NAMALWA (cell line): ENCODE measurements around the gene MED13L.

Experiments
- DNase-seq: peaks from one replicate; pipeline ENCODE4 v3.0.0-alpha.2; 2015; ENCODE audit warnings: low spot score

Gene MED13L

GRCh38 chr12:116180448-116180847 lies 97.0 kb downstream of the MED13L start:
- DNase-seq: no peak

- no peak for DNase-seq
Observed at GRCh38 chr12:116179384-116179783, 98.1 kb downstream of the MED13L start.

- no peak for DNase-seq
Observed at GRCh38 chr12:116177017-116177416, 100.5 kb downstream of the MED13L start.

- DNase-seq: no peak
Observed at GRCh38 chr12:116174904-116175303, 102.6 kb downstream of the MED13L start.

- DNase-seq: no peak
Observed at GRCh38 chr12:116174006-116174405, 103.5 kb downstream of the MED13L start.

GRCh38 chr12:116172224-116172849 lies 105.2 kb downstream of the MED13L start:
- peak; percentile 14 for DNase-seq

GRCh38 chr12:116171549-116171948 lies 105.9 kb downstream of the MED13L start:
- no peak for DNase-seq

GRCh38 chr12:116169071-116169470 lies 108.4 kb downstream of the MED13L start:
- DNase-seq: no peak

GRCh38 chr12:116166306-116166705 lies 111.2 kb downstream of the MED13L start:
- no peak for DNase-seq

- DNase-seq: no peak
Observed at GRCh38 chr12:116165036-116165425, 112.5 kb downstream of the MED13L start.

- DNase-seq: no peak
Observed at GRCh38 chr12:116164250-116165035, 113.0 kb downstream of the MED13L start.

- DNase-seq: no peak
Observed at GRCh38 chr12:116162071-116162470, 115.4 kb downstream of the MED13L start.

- no peak for DNase-seq
Observed at GRCh38 chr12:116161588-116161987, 115.9 kb downstream of the MED13L start.

- no peak for DNase-seq
Observed at GRCh38 chr12:116160883-116161458, 116.5 kb downstream of the MED13L start.

GRCh38 chr12:116160231-116160630 lies 117.3 kb downstream of the MED13L start:
- no peak for DNase-seq

- DNase-seq: no peak
Observed at GRCh38 chr12:116159593-116160200, 117.8 kb downstream of the MED13L start.

GRCh38 chr12:116159175-116159574 lies 118.3 kb downstream of the MED13L start:
- DNase-seq: no peak

GRCh38 chr12:116157845-116158267 lies 119.6 kb downstream of the MED13L start:
- DNase-seq: no peak

- no peak for DNase-seq
Observed at GRCh38 chr12:116156614-116157013, 120.9 kb downstream of the MED13L start.

- no peak for DNase-seq
Observed at GRCh38 chr12:116155383-116155782, 122.1 kb downstream of the MED13L start.

- DNase-seq: no peak
Observed at GRCh38 chr12:116153983-116154382, 123.5 kb downstream of the MED13L start.

- DNase-seq: no peak
Observed at GRCh38 chr12:116153113-116153512, 124.4 kb downstream of the MED13L start.

GRCh38 chr12:116152268-116152667 lies 125.2 kb downstream of the MED13L start:
- no peak for DNase-seq
